ENCODE results near the gene CCDC6. TPM values are rescaled to one million over a fixed set of nuclear protein-coding genes. Genes with fewer than 3 reads are reported as not detected.
A peak's percentile ranks its signal among the peaks of the same experiment; 100 is the strongest.
"Not testable (repeated sequence)": the region's sequence is repeated elsewhere in the genome, so short reads cannot be mapped to it uniquely, and the experiment has no call there.

CCDC6 gene
- total and polyA plus RNA-seq, 7 donors = 12.6 to 97.5 (median 59.2) TPM

DNA sequence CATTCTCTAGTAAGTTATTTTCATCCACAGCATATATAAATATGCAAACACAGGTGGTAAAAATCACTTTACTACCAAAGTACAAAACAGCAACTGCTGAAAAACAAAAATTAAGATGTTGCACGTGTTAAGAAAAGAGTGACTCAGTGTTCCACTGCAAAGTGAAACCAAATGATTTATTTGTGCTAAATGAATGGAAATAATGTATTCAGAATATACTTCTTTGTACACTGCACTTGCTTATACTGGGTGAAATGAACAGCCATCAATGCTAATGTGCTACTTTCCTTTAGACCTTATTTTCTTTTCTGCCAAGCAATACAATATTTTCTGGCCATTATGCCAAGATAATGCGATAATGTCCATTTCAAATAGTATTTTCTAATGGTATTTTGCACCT lies 114.8 kb downstream of the CCDC6 start:
- DNase-seq = no peak
- WGBS, 2 donors = 78 to 82% methylated on average over 2 of the region's 2 CpGs
- H3K36me3 ChIP-seq = peaks cover 15 to 57% (median 26%) of the 10 kb centered on the region in 4 donors

DNA sequence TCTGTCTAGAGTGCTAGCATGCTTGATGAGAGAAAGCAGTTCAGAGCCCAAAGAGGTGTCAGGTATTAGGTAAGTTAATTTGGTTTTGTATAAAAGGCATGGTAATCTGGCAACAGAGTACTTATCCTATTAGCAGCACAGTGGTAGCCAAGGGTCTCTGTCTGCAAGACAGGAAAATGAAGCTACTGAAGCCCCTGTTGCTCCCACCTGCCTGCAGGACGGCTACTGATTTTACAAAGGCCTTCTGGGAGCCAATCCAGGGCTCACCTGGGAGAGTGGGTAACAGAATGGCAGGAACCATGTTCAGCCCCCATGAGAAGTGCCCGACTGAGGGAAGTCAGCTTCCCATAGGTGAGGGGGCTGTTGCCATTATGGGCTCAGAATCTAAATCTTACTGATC lies 116.3 kb downstream of the CCDC6 start:
- intact Hi-C loops (cut with DNase I); DNase-seq; H3K9me3 ChIP-seq; H3K4me3 ChIP-seq; H3K27ac ChIP-seq; H3K27me3 ChIP-seq: not testable (repeated sequence)
- WGBS, 2 donors = 49 to 51% methylated on average over 2 of the region's 2 CpGs
- H3K4me1 ChIP-seq = peaks cover 0 to 14% (median 3%) of the 10 kb centered on the region in 4 donors
- peaks cover 15 to 50% (median 26%) of the 10 kb centered on the region in 4 donors for H3K36me3 ChIP-seq

More for the DNA sequence above, 114.8 kb downstream of the CCDC6 start:
- Histone ChIP-seq H3K27me3 (no peaks in the 10 kb centered on the region), H3K4me1 (peaks cover 0 to 14% (median 3%) of the 10 kb centered on the region in 4 donors), H3K27ac (no peak overlapping the region), H3K9me3 (no peaks in the 10 kb centered on the region), H3K4me3 (no peak overlapping the region)
- intact Hi-C loops (cut with DNase I) = no loop called here
- TF ChIP-seq EP300 (IDR thresholded peaks at IDR 0.05) (no peak), POLR2AphosphoS5 (IDR thresholded peaks at IDR 0.05) (no peak), POLR2A (IDR thresholded peaks at IDR 0.05) (no peak)
- TF ChIP-seq, protein P1, sequence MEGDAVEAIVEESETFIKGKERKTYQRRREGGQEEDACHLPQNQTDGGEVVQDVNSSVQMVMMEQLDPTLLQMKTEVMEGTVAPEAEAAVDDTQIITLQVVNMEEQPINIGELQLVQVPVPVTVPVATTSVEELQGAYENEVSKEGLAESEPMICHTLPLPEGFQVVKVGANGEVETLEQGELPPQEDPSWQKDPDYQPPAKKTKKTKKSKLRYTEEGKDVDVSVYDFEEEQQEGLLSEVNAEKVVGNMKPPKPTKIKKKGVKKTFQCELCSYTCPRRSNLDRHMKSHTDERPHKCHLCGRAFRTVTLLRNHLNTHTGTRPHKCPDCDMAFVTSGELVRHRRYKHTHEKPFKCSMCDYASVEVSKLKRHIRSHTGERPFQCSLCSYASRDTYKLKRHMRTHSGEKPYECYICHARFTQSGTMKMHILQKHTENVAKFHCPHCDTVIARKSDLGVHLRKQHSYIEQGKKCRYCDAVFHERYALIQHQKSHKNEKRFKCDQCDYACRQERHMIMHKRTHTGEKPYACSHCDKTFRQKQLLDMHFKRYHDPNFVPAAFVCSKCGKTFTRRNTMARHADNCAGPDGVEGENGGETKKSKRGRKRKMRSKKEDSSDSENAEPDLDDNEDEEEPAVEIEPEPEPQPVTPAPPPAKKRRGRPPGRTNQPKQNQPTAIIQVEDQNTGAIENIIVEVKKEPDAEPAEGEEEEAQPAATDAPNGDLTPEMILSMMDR (IDR thresholded peaks at IDR 0.05) = no peak

DNA sequence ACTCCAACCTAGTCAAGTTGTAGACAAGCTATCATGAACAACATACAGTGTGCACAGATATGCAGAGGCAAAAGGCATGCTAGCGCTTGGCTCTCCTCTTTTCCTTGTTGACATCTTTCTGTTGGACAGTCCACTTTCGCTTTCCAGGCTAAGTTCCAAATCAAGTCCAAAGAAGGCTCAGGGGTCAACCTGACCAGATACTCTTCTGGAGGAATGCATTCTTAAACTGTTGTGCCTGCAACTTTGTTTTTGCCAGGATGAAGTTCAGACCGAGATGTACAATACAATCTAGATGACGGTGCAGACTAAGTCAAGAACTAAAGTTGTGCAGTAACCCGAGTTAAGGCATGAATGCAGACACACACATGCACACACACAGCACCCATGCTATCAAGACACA lies 117.4 kb downstream of the CCDC6 start:
- Histone ChIP-seq H3K27ac (peak overlapping the region in 1 of 4 donors; percentile 27), H3K36me3 (peaks cover 15 to 39% (median 26%) of the 10 kb centered on the region in 4 donors), H3K4me1 (peaks cover 0 to 10% (median 3%) of the 10 kb centered on the region in 4 donors)
- H3K9me3 ChIP-seq; H3K4me3 ChIP-seq; intact Hi-C loops (cut with DNase I); DNase-seq; H3K27me3 ChIP-seq: not testable (repeated sequence)
- WGBS, 2 donors = 87 to 91% methylated on average over 5 of the region's 5 CpGs

DNA sequence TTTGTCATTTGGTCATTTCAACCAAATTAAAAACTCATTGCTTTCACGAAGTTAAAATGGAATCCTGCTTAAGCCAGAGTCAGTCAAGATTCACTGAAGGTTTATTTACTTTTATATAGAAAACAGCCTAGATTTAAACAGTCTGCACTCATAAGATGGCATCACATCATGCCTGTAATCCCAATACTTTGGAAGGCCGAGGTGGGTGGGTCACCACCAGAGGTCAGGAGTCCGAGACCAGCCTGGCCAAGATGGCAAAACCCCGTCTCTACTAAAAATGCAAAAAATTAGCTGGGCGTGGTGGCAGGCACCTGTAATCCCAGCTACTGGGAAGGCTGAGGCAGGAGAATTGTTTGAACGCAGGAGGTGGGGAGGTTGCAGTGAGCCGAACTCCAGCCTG lies 119.3 kb downstream of the CCDC6 start:
- H3K27ac ChIP-seq; H3K4me3 ChIP-seq; H3K4me1 ChIP-seq; intact Hi-C loops (cut with DNase I); H3K27me3 ChIP-seq; H3K9me3 ChIP-seq; DNase-seq: not testable (repeated sequence)
- WGBS, 2 donors = 87 to 89% methylated on average over 7 of the region's 7 CpGs
- peaks cover 3 to 20% (median 13%) of the 10 kb centered on the region in 4 donors for H3K36me3 ChIP-seq

DNA sequence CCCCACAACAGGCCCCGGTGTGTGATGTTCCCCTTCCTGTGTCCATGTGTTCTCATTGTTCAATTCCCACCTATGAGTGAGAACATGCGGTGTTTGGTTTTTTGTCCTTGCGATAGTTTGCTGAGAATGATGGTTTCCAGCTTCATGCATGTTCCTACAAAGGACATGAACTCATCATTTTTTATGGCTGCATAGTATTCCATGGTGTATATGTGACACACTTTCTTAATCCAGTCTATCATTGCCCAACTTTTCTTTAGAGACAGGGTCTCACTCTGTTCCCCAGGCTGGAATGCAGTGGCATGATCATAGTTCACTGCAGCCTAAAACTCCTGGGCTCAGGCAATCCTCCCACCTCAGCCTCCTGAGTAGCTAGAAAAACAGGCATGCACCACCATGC lies 120.9 kb downstream of the CCDC6 start:
- H3K27ac ChIP-seq; DNase-seq; H3K4me3 ChIP-seq; H3K9me3 ChIP-seq; H3K27me3 ChIP-seq; H3K4me1 ChIP-seq; H3K36me3 ChIP-seq; intact Hi-C loops (cut with DNase I): not testable (repeated sequence)
- TF ChIP-seq POLR2AphosphoS5 (IDR thresholded peaks at IDR 0.05) = peak in 1 of 4 donors; percentile 9
- WGBS, 2 donors = 95 to 98% methylated on average over 2 of the region's 3 CpGs

DNA sequence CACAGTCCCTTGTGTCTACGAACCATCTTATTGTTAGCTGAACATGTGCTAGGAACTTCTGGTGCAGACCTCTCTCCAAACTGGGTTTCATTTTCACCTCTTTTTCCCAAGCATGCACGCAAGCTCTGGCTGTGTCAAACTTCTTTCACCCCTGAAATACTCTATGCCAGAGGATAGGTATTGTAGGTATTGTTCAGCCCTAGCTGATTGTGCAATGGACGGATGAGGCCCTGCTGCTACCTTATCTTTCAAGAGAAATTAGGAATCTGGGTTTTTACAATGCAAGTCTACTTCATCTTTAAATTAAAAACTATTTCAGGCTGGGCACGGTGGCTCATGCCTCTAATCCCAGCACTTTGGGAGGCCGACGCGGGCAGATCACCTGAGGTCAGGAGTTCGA lies 124.8 kb downstream of the CCDC6 start:
- intact Hi-C loops (cut with DNase I) = no loop called here
- no peak for DNase-seq
- H3K4me3 ChIP-seq = no peak overlapping the region
- no peak overlapping the region for H3K27ac ChIP-seq
- H3K27me3 ChIP-seq = no peaks in the 10 kb centered on the region
- H3K9me3 ChIP-seq = no peaks in the 10 kb centered on the region
- WGBS, 2 donors = 95% methylated on average over 8 of the region's 8 CpGs
- no peaks in the 10 kb centered on the region for H3K36me3 ChIP-seq
- TF ChIP-seq, protein P1 (IDR thresholded peaks at IDR 0.05) = no peak
- no peak for TF ChIP-seq EP300 (IDR thresholded peaks at IDR 0.05)
- no peak for TF ChIP-seq POLR2A (IDR thresholded peaks at IDR 0.05)
- TF ChIP-seq POLR2AphosphoS5 (IDR thresholded peaks at IDR 0.05) = no peak
- no peaks in the 10 kb centered on the region for H3K4me1 ChIP-seq

DNA sequence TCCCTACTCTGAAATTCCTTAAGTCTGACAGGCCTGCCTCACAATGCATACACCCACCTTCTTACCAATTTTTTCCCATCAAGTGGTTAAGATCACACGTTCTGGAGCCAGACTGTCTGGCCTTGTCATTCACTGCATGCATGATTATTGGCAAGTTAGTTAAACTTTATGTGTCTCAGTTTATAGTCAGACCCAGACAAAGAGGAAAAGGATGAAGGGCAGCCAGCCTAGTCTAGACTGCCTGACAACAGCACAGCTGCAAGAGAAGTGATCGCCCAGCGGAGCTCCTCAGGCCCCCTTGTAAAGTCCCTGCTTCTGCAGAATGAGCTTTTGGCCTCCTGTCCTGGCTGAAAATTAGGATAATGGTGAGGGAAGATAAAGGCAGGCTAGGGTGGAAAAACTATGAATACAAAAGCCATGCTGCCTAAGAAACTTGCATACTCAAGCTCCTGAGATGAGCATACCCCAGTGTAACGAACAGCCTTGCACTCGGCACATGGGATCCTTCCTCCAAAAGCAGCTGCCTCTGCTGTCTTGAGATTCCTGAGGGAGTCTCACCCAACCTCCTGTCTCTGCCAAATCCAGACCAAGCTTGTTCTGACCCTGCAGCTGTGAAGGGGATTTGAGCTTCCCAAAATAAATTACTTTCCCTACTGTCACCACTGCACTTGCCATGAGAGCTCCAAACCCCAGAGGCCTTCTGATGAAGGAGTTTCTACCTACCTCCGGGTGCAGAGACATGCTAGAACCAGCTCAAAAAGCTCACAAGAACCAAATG lies 126.4 kb downstream of the CCDC6 start:
- Histone ChIP-seq H3K36me3 (no peaks in the 10 kb centered on the region), H3K27ac (no peak overlapping the region), H3K9me3 (no peaks in the 10 kb centered on the region), H3K4me1 (no peaks in the 10 kb centered on the region), H3K27me3 (no peaks in the 10 kb centered on the region), H3K4me3 (no peak overlapping the region)
- intact Hi-C loops (cut with DNase I) = no loop called here
- WGBS, 2 donors = 81% methylated on average over 6 of the region's 6 CpGs
- TF ChIP-seq, protein P1 (IDR thresholded peaks at IDR 0.05) = no peak
- TF ChIP-seq POLR2A (IDR thresholded peaks at IDR 0.05) = no peak
- TF ChIP-seq POLR2AphosphoS5 (IDR thresholded peaks at IDR 0.05) = no peak
- no peak for TF ChIP-seq EP300 (IDR thresholded peaks at IDR 0.05)
- no peak for DNase-seq

Data from sigmoid colon (tissue), 7 donors.